ENCODE data around the gene LAMA5.

LAMA5 gene

GRCh38 chr20:62336329-62336728 lies 30.8 kb downstream of the LAMA5 start:
- FAIRE-seq (no peak), DNase-seq (ENCODE audit: extremely low spot score, insufficient read length, low read depth) (no peak)

GRCh38 chr20:62335532-62335931 lies 31.6 kb downstream of the LAMA5 start:
- FAIRE-seq (no peak), DNase-seq (ENCODE audit: extremely low spot score, insufficient read length, low read depth) (no peak)

GRCh38 chr20:62334881-62335280 lies 32.2 kb downstream of the LAMA5 start:
- no peak for FAIRE-seq
- no peak for DNase-seq (ENCODE audit: extremely low spot score, insufficient read length, low read depth)

- FAIRE-seq = no peak
- no peak for DNase-seq (ENCODE audit: extremely low spot score, insufficient read length, low read depth)
These were observed 33.1 kb downstream of the LAMA5 start for GRCh38 chr20:62333820-62334595.

GRCh38 chr20:62332989-62333819 lies 33.9 kb downstream of the LAMA5 start:
- no peak for FAIRE-seq

GRCh38 chr20:62332421-62332820 lies 34.7 kb downstream of the LAMA5 start:
- FAIRE-seq = no peak
- no peak for DNase-seq (ENCODE audit: extremely low spot score, insufficient read length, low read depth)

More at GRCh38 chr20:62332989-62333819, 33.9 kb downstream of the LAMA5 start:
- DNase-seq (ENCODE audit: extremely low spot score, insufficient read length, low read depth) = no peak

GRCh38 chr20:62331347-62331746 lies 35.8 kb downstream of the LAMA5 start:
- DNase-seq (ENCODE audit: extremely low spot score, insufficient read length, low read depth) = no peak
- FAIRE-seq = no peak

- DNase-seq (ENCODE audit: extremely low spot score, insufficient read length, low read depth) (no peak), FAIRE-seq (no peak)
These were observed 36.4 kb downstream of the LAMA5 start for GRCh38 chr20:62330576-62331317.

GRCh38 chr20:62329389-62330377 lies 37.4 kb downstream of the LAMA5 start:
- DNase-seq (ENCODE audit: extremely low spot score, insufficient read length, low read depth) = no peak
- no peak for FAIRE-seq

- no peak for DNase-seq (ENCODE audit: extremely low spot score, insufficient read length, low read depth)
- FAIRE-seq = no peak
These were observed 38.3 kb downstream of the LAMA5 start for GRCh38 chr20:62328684-62329388.

- DNase-seq (ENCODE audit: extremely low spot score, insufficient read length, low read depth) (no peak), FAIRE-seq (no peak)
These were observed 39.2 kb downstream of the LAMA5 start for GRCh38 chr20:62327726-62328495.

- DNase-seq (ENCODE audit: extremely low spot score, insufficient read length, low read depth) (no peak), FAIRE-seq (no peak)
These were observed 40.0 kb downstream of the LAMA5 start for GRCh38 chr20:62326959-62327725.

GRCh38 chr20:62326559-62326958 lies 40.6 kb downstream of the LAMA5 start:
- DNase-seq (ENCODE audit: extremely low spot score, insufficient read length, low read depth) (no peak), FAIRE-seq (no peak)

- FAIRE-seq (no peak), DNase-seq (ENCODE audit: extremely low spot score, insufficient read length, low read depth) (no peak)
These were observed 41.8 kb downstream of the LAMA5 start for GRCh38 chr20:62325172-62325905.

GRCh38 chr20:62323980-62324906 lies 42.9 kb downstream of the LAMA5 start:
- FAIRE-seq = no peak

More at GRCh38 chr20:62323980-62324906, 42.9 kb downstream of the LAMA5 start:
- no peak for DNase-seq (ENCODE audit: extremely low spot score, insufficient read length, low read depth)
